Amniotic stem cell (primary cell): Measurements from ENCODE around the gene POM121L2.

ENCODE experiments used
- DNase-seq: peaks from one replicate; lab custom pipeline; 2025; lab: John Stamatoyannopoulos, UW

POM121L2 gene

DNA sequence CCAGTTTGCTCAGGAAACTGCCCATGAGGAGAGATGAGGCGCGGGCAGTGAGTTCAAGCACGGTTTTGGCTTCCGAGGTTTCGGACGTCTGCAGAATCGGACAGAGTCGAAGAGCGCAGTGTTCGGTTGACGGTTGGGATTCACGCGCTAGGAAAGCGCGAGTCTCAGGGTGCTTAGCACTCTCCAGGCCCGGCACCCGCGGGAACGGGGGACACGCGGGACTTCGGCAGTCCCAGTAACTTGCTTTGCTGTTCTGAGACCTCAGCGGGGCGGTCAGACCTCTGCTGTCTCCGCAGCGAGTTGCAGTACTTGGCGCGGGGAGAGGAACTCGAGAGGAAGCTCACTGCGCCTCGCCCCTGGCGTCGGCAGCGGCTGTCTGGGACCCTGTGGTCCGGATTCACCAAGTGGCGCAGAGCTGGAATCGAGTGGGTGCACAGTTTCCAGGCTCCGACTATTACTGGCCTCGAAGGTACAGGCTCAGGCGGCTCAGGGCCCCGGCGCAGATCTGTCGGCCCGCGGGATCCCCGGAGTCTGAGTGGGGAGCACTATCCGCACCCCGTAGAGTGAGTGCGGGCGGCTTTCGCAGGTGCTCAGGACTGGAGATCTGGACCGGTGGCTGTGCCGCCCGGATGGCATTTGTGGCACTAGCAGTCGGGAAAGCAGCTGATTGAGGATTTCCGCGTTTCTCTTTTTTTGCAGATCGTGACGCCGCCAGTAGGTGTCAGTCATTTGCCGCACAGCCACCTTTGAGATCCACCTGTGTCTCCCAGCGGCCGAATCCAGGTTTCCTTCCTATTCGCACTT is at the start of gene POM121L2:
Gene POM121L2, minus strand, starts transcription at position 128 of the 804 bp plus-strand sequence. Its CDS starts 103 bp downstream, at position 25.
- DNase-seq, result no peak

DNA sequence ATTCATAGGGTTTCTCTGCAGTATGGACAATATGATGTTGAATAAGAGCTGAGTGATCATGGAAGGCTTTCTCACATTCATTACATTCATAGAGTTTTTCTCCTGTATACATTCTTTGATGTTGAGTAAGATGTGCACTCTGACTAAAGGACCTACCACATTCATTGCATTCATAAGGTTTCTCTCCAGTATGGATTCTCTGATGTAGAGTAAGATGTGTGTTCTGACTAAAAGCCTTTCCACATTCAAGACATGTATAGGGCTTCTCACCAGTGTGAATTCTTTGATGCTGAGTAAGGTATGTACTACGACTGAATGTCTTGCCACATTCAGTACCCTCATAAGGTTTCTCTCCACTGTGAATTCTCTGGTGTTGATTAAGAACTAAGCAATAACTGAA is 47.2 kb upstream of the POM121L2 start:
- DNase-seq, result no peak

DNA sequence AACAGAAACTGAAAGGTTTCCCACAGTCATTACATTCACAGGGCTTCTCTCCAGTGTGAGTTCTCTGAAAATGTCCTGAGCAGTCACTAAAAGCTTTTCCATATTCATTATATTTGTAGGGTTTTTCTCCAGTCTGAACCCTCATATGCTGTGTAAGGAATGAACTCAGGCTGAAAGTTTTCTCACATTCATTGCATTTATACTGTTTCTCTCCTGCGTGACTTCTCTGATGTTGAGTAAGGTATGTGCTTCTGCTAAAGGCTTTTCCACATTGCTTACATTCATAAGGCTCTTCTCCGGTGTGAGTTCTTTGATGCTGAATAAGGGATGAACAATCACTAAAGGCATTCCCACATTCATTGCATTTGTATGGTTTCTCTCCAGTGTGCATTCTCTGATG is 46.7 kb upstream of the POM121L2 start:
- no peak for DNase-seq

DNA sequence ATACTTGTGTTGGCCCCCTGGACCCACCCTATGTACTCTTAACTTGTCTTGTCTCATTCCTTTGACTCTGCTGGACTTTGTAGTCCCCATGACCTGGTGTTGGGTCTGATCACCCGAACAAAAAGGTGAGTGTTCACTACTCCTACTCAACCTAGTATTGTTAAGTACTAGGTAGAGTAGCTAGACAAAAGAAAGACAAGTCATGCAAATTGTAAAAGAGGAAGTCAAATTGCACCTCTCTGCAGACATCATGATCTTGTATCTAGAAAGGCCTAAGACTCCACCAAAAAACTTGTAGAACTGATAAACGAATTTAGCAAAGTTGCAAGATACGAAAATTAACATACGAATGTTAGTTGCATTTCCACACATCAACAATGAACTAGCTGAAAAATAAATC is 40.8 kb upstream of the POM121L2 start:
- no peak for DNase-seq

DNA sequence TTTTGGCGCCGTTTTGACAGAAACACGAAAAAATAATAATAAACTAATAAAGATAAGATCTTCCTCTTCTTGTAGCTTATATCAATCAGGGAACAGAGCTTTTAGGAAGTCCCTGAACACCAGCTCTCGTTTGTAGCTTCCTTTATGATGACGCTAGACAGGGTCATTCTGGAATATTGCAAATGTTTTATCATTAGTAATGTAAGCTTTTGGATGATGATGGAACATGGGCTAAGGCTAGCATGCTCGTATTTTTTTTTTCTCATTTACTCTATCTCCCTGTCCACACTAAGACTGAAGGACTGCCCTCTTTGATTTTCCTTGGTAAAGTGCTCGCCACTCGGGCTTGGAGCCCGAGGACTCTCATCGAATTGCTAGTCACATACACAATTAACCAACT is 22.1 kb upstream of the POM121L2 start:
- DNase-seq, result no peak

- no peak for DNase-seq
Measured at GRCh38 chr6:27333642-27334040, 21.6 kb upstream of the POM121L2 start.

DNA sequence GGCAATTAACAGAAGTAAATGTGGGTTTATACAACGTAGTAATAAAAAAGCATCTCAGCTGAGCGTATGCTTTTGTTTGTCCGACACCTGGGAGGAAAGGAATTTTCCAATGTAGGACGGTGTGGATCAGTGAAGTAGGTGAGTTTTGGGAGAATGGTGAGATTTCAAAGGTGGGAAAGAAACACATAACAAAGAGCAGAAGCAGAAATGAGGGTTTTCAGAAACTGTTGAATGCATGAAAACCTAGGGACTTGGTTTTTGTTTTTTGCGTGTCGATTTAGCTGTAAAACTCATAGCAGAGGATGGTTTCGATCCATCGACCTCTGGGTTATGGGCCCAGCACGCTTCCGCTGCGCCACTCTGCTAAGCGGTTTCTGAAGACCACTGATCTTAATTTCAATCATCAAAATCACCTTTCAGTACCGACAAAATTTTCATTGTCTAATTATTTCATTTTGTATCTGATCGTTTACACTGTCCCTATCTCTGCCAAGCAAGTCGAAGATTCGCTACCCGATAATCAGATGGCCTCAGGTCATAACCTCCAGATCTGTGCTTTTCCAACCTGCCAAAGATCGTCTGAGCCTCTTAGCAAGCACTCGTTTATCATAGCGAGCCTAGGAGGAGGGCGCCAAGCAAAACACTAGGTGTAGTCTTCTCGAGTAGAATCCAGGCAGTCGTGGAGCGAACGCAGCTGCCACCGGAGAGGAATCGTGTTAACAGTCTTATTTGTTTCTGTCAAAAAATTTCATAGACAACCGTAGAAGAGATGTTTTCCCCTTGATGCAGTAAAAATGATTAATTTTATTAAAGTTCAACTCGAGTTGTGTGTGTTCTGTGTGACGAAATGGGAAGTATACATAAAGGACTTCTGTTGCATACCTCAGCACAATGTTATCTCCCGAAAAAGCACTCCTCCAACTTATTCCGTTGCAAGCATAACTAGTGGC is 20.9 kb upstream of the POM121L2 start:
- DNase-seq, result peak; percentile 18

GRCh38 chr6:27327023-27327738 is 15.1 kb upstream of the POM121L2 start:
- DNase-seq, result no peak

- DNase-seq, result no peak
Measured at GRCh38 chr6:27321901-27322300, 9.8 kb upstream of the POM121L2 start.

DNA sequence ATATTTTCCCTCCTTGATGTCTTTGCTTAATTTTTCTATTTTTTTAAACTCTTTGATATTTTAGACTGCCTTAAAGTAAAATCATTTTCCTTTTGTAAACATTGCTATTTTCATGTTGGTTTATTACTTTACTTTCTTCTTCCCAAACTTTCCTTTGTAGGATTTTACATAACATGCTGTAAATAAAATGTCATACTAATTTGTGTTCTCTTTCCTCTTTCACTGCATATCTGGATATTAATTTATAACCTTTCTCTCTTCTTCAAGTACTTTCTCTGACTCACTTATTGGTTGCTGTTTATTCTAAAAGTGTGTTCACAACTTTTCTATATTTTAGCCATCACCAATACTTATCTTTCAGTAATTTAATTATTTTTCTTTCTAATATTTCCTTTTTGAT is 9.3 kb upstream of the POM121L2 start:
- DNase-seq, result no peak

GRCh38 chr6:27318973-27319372 is 6.9 kb upstream of the POM121L2 start:
- DNase-seq, result no peak

DNA sequence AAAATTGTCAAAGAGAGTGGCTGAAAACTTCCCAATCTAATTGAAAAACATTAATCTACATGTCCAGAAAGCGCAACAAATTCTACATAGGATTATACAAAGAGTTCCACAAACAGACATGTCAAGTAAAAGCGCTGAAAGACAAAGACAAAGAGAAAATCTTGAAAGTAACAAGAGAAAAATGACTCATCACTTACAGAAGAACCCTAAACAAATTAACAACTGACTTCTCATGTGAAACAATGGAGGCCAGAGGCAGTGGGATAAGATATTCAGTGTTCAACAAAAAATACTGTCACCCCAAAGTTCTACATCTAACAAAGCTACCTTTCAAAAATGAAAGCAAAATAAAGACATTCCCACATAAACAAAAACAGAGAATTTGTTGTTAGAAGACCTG is 2.0 kb upstream of the POM121L2 start:
- DNase-seq, result no peak

- no peak for DNase-seq
Measured at GRCh38 chr6:27312950-27313271, 838 bp upstream of the POM121L2 start.

- no peak for DNase-seq
Measured at GRCh38 chr6:27311806-27312145, 297 bp downstream of the POM121L2 start.

- no peak for DNase-seq
Measured at GRCh38 chr6:27303613-27304272, 8.3 kb downstream of the POM121L2 start.

DNA sequence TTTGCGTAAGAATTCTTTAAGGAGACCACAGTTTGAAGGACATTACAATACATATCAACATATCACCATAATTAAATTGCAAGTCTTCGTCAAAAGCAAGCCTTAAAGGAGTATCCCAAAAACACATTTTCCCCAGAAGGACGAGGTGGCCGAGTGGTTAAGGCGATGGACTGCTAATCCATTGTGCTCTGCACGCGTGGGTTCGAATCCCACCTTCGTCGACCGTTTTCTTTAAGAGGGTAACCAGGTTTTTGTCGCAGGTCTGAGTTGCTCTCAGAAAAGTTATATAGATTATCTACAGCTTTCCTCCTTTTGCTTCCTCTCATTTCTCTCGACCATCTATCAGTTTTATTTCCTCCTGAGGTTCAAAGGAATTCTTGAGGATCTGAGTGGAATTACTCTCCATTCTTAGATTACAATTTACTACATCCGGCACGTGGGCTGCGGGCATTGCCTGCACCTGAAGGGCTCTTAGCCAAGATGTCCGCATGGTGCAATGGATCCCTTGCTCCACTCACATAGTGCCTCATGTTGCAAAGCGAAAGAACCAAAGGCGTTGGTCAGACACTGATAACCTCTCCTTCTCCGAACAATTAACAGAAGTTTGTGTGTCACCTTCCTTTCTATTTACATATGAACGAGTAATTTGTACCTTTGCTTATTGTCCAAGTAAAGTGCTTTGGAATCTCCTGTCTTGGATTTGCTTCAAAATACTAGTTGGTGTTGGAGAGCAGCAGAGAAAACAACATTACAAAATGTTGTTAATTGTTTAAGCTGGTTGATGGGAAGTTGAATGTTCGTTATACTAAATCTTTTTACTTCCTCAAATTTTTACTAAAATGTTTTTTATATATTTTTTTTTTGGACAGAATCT is 14.0 kb downstream of the POM121L2 start:
- DNase-seq, result no peak

DNA sequence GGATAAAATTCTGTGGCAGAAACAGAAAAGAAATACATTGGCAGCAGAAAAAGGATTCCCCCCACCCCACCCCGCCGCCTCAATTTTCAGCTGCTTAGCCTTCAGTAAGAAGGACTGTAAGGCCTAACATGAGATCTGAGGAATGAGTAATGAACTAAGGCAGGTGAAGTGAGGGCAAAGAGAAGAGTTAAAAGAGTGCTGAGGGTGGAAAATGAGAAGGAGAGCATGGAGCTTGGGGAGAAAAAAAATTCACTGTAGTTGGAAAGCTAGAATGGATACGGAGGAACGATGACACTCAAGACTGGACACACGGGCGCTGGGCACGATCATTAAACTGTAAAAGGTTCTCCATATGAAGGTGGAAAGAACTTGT is 14.6 kb downstream of the POM121L2 start:
- DNase-seq, result no peak

DNA sequence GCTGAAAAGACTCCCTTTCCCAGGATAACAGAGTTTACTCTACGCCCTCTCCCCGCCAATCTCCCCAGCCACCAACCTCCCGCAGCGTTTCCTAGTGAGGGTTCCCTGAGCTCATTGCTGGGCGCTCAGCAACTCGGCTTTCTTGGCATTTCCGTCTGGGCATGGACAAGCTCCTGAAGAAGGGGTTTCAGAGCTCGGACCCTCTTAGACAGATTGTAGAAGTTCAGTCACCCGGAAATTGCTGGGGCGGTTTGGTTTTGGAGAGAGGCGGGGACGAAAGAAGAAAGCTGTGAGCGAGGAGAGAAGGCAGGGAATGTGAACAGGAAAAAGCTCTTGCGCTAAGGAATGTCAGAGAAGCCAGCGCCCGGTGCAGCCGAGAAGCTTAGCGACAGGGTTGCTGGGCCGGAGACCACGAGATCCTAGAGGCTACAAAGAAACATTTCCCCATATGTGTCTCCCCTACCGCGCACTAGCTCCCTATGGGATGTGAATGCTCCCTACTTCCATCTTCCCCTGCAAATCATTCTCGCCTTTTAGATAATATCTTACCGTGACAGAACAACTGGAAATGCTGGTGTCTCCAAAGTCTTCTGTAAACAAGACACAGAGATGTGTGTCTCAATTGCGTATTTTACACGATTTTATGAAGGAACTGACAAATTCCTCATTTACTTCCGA is 15.8 kb downstream of the POM121L2 start:
- peak; percentile 37 for DNase-seq

DNA sequence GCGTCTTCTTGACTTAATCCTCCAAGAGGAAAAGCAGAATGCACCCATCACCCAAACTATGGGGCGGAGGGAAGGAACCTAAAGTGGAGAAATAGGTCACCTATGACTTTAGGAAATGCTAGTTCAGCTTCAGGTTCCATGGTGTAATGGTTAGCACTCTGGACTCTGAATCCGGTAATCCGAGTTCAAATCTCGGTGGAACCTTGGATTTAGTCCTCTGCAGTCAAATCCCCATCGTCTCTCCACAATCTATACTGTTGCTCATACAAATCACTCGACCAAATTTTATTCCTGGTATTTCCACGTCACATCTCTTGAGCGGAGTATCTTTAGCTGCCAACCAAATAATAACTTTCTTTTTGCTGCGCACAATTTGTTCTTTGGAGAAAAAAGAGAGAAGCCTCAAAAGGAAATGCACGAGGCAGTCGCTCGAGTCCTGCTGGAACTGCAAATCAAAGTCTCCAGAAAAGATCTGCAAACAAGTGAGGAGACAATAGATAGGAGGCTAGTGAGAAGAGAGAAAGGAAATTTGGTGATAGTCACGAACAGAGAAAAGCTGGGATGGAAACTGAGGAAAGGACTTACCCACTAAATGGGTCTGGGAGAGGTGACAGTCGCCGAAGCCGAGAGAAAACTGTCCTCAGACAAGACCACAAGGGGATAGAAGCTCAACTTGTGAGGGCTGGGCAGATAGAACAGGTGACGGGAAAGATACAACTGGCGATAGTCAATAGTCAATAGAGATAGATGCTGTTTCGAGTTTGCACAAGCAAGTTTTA is 16.6 kb downstream of the POM121L2 start:
- peak; percentile 27 for DNase-seq

DNA sequence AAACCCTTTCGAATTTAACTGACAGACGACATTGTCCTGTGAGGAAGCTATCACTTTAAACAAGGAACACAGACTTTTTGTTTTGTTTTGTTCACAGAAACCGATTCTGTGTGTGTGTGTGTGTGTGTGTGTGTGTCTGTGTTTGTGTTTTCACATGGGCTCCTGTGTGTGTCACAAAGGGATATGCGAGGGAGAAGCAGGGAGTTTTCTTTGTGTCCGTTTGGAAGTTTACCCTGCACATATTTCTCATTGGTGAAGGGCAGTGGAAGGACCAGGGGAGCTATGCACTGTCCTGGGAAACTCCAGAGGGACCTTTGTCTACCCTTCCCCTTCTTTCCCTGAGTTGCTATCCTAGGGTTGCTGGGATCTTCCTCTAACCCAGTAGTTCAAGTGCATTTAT is 17.7 kb downstream of the POM121L2 start:
- no peak for DNase-seq
